K562 (cell line): ENCODE measurements around the gene CBFA2T3. TPM values are rescaled to one million over a fixed set of nuclear protein-coding genes. Genes with fewer than 3 reads are reported as not detected.

Source experiments
- ATAC-seq: fragments of 200-7000 bp; cut with Tn5 transposase; 3 replicates; pipeline ENCODE4 v1.9.1; 2020; ENCODE audit warnings: moderate library complexity
- BruUV-seq: library from RNA; stranded (reverse); fragments of 400-500 nt; replicated peaks from 2 replicates; lab custom pipeline; 2021; lab: Mats Ljungman, UMichigan
- CTCF ChIA-PET: fragments of 300-600 bp; formaldehyde crosslinking; extraction: SDS; loops from one replicate; lab custom pipeline; 2021; ENCODE audit warnings: low intra/inter-chr PET ratio; lab: Yijun Ruan, JAX
- POLR2A ChIA-PET: fragments of 300-600, 350-650 bp; sonication (Branson Sonifier 250); formaldehyde crosslinking; extraction: SDS; loops from one replicate; lab custom pipeline; 2021; ENCODE audit warnings: antibody characterized with exemption, inconsistent platforms; lab: Yijun Ruan, JAX
- DNase-seq, 4 experiments: peaks; one replicate each; pipeline versions ENCODE4 v3.0.0 to v3.0.0-alpha.2; 2011 to 2018; ENCODE audit warnings: low spot score in 3 of 4, mixed read lengths in 3 of 4; ENCODE audit errors: extremely low read depth in 1 of 4
- FAIRE-seq: peaks from 2 replicates; lab custom pipeline; 2011; peaks lifted over from hg19 to GRCh38; lab: Jason Lieb, UNC
- H2AFZ ChIP-seq: 2 replicates; pipeline ENCODE4 v1.6.0; 2011; ENCODE audit warnings: low read depth, low read length, control low read depth, inconsistent platforms
- H3K27ac ChIP-seq: fragments of 200-600 bp; 3 replicates; pipeline ENCODE4 v1.8.0; 2011; ENCODE audit warnings: low read depth, mild to moderate bottlenecking, control low read depth, inconsistent platforms, low read length, moderate library complexity, mixed read lengths; ENCODE audit errors: extremely low read depth
- H3K27me3 ChIP-seq, 2 experiments: fragments of 300-600 bp in 1 of 2; 2 replicates in 1 of 2; 3 replicates in 1 of 2; pipeline versions ENCODE4 v1.6.0 to v1.8.0; 2011; ENCODE audit warnings: inconsistent platforms in 2 of 2, low read length in 2 of 2, mild to moderate bottlenecking in 1 of 2, mixed read lengths in 1 of 2, moderate library complexity in 1 of 2; ENCODE audit not compliant: control insufficient read depth in 2 of 2, insufficient read depth in 2 of 2
- H3K36me3 ChIP-seq: fragments of 300-600 bp; 3 replicates; pipeline ENCODE4 v1.8.0; 2011; ENCODE audit warnings: mild to moderate bottlenecking, low read length, inconsistent platforms; ENCODE audit not compliant: control insufficient read depth, insufficient read depth
- H3K4me1 ChIP-seq, 2 experiments: fragments of 200-600 bp in 1 of 2; replicated peaks in 1 of 2; 2 replicates in 1 of 2; 3 replicates in 1 of 2; pipeline versions ENCODE4 v1.5.1 to v1.8.0; 2011; ENCODE audit warnings: inconsistent platforms in 2 of 2, low read length in 2 of 2, mild to moderate bottlenecking in 1 of 2, mixed read lengths in 1 of 2, moderate library complexity in 1 of 2; ENCODE audit not compliant: control insufficient read depth in 2 of 2, insufficient read depth in 2 of 2
- H3K4me2 ChIP-seq: 2 replicates; pipeline ENCODE4 v1.6.1; 2011; ENCODE audit warnings: low read length, control low read depth, inconsistent platforms, mixed read lengths; ENCODE audit not compliant: insufficient read depth
- H3K4me3 ChIP-seq: fragments of 200-600 bp; sonication (generic), shearing (Covaris generic); 2 replicates; pipeline ENCODE4 v1.5.1; 2016; ENCODE audit warnings: control low read depth, inconsistent platforms
- H3K79me2 ChIP-seq: fragments of 200-600 bp; 3 replicates; pipeline ENCODE4 v1.8.0; 2011; ENCODE audit warnings: low read length, inconsistent platforms; ENCODE audit not compliant: control insufficient read depth, insufficient read depth
- H3K9ac ChIP-seq, 2 experiments: 2 replicates each; pipeline versions ENCODE4 v1.6.0 to v1.6.1; 2011; ENCODE audit warnings: low read depth in 2 of 2, low read length in 2 of 2, control low read depth in 1 of 2, inconsistent platforms in 1 of 2, mild to moderate bottlenecking in 1 of 2, mixed read lengths in 1 of 2; ENCODE audit not compliant: insufficient read depth in 1 of 2
- H3K9me1 ChIP-seq: one replicate; pipeline ENCODE4 v1.6.0; 2011; ENCODE audit warnings: inconsistent platforms, mild to moderate bottlenecking, low read length, moderate library complexity; ENCODE audit not compliant: control insufficient read depth, insufficient read depth
- H3K9me3 ChIP-seq: replicated peaks from 2 replicates; pipeline ENCODE4 v1.5.1; 2011; ENCODE audit warnings: low read depth, low read length, inconsistent platforms; ENCODE audit not compliant: control insufficient read depth, insufficient read depth
- H4K20me1 ChIP-seq: replicated peaks from 2 replicates; pipeline ENCODE4 v1.6.1; 2011; ENCODE audit warnings: low read length, inconsistent platforms, mixed read lengths; ENCODE audit not compliant: control insufficient read depth, insufficient read depth
- KDM4B ChIP-seq, 2 experiments: fragments of 450-650 bp in 1 of 2; sonication (generic) in 1 of 2; IDR thresholded peaks; 2 replicates each; pipeline ENCODE4 v1.6.1; 2016 to 2017; ENCODE audit warnings: borderline replicate concordance in 2 of 2, antibody characterized with exemption in 1 of 2, low read depth in 1 of 2, mild to moderate bottlenecking in 1 of 2
- PBX2 ChIP-seq, 2 experiments: IDR thresholded peaks in 1 of 2; conservative IDR thresholded peaks in 1 of 2; 2 replicates each; pipeline ENCODE4 v1.6.1; 2016; ENCODE audit warnings: low read depth in 2 of 2, mild to moderate bottlenecking in 1 of 2, missing compliant biosample characterization in 1 of 2, missing genetic modification characterization in 1 of 2, moderate library complexity in 1 of 2
- PCBP1 ChIP-seq: fragments of 200-400 bp; formaldehyde crosslinking; IDR thresholded peaks from 2 replicates; pipeline ENCODE4 v1.6.1; 2018; ENCODE audit warnings: mild to moderate bottlenecking, low read depth, low read length; ENCODE audit not compliant: poor library complexity, severe bottlenecking
- RFX1 ChIP-seq: fragments of 450-650 bp; IDR thresholded peaks from 2 replicates; pipeline ENCODE4 v1.6.1; 2016; ENCODE audit warnings: mild to moderate bottlenecking, moderate library complexity
- SPI1 ChIP-seq: IDR thresholded peaks from 2 replicates; pipeline ENCODE4 v1.6.1; 2011; ENCODE audit warnings: low read depth, low read length, control low read depth, borderline replicate concordance
- WGBS: fragments of 100-300 bp; shearing (Covaris generic); methylation state at CpG from one replicate; pipeline ENCODE4 v1.1.6; 2016; ENCODE audit warnings: low coverage, mixed read lengths; ENCODE audit not compliant: insufficient coverage; ENCODE audit errors: missing lambda C conversion rate; 5-methylcytosine and 5-hydroxymethylcytosine counted together
- in situ Hi-C: fragments of 300-500 bp; cut with MboI; formaldehyde crosslinking; loops from 4 replicates; pipeline ENCODE4 v1.15.0; 2018; ENCODE audit warnings: inconsistent platforms, mixed read lengths
- intact Hi-C: fragments of 100-400 bp; cut with micrococcal nuclease; formaldehyde crosslinking; loops from 2 replicates; pipeline ENCODE4 v1.14.2; 2022
- polyA plus RNA-seq, 8 experiments: library from polyadenylated mRNA; depleted of rRNA in 4 of 8; stranded (reverse) in 5 of 8; unstranded in 3 of 8; fragments of >200 nt; fragmentation: Nextera tagmentation in 2 of 8; fragmentation: Illumina TruSeq in 1 of 8; extraction: Ambion mirVana in 2 of 8; extraction: Trizol in 1 of 8; gene quantifications; 2 replicates each; pipeline versions ENCODE4 v1.2.1 to v1.2.3, GENCODE V29; 2011 to 2014; ENCODE audit warnings: inconsistent platforms in 1 of 8, missing spikeins in 1 of 8
- total RNA-seq, 7 experiments: library from RNA; depleted of rRNA in 6 of 7; stranded (reverse); fragments of >200 nt in 6 of 7; fragmentation: Illumina TruSeq in 2 of 7; extraction: Trizol in 2 of 7; gene quantifications; 2 replicates each; pipeline versions ENCODE4 v1.2.1 to v1.2.3, GENCODE V29; 2011 to 2021; ENCODE audit warnings: low replicate concordance in 1 of 7

Gene CBFA2T3
- total and polyA plus RNA-seq, 9 of the 15 experiments (the other 6 are each of a cell fraction or from before 2014, with no cell fraction given), result 2.3 to 145 (median 6.7) TPM

- peak overlapping the region in 1 of 2 experiments; percentile 83; a peak in 2 of 4 replicates for H3K9ac ChIP-seq
- no TSS peak for BruUV-seq
- no peak overlapping the region for H3K4me3 ChIP-seq
- TF ChIP-seq PBX2 (CRISPR knock-in tag; IDR thresholded peaks at IDR 0.05; ENCODE audit: low read depth) (no peak), PBX2 (tag; conservative IDR thresholded peaks at IDR 0.05; ENCODE audit: low read depth) (no peak), KDM4B (IDR thresholded peaks at IDR 0.05; ENCODE audit: borderline replicate concordance in 2 of 2, low read depth in 1 of 2) (0 out of 4 replicates have a peak, but pooled peaks of 1 of the 2 experiments have one; percentile 45), PCBP1 (no peak), SPI1 (peak; percentile 59; the same call in 1 of the 2 replicates), RFX1 (peak; percentile 6; the same call in 1 of the 2 replicates)
- no peaks in the 10 kb centered on the region; the same call in 1 of the 2 replicates for H4K20me1 ChIP-seq
- in situ Hi-C loops (no loop called here), intact Hi-C loops (no loop called here)
- CTCF ChIA-PET, result no interaction called here
- H3K4me1 ChIP-seq, result peaks cover 8 to 53% of the 10 kb centered on the region in 2 experiments
- H3K9me1 ChIP-seq, result peaks cover 6% of the 10 kb centered on the region
- no peaks in the 10 kb centered on the region for H3K9me3 ChIP-seq
- H3K27ac ChIP-seq, result no peak overlapping the region
- DNase-seq (no peak), FAIRE-seq (no peak), ATAC-seq (no peak)
- no peak overlapping the region for H2AFZ ChIP-seq
- peaks cover 10% of the 10 kb centered on the region; the same call in 2 of the 3 replicates for H3K36me3 ChIP-seq
- peaks cover 22% of the 10 kb centered on the region for H3K79me2 ChIP-seq
- no peaks in the 10 kb centered on the region for H3K27me3 ChIP-seq
- H3K4me2 ChIP-seq, result no peak overlapping the region
- WGBS, result 59% methylated on average over 15 of the region's 17 CpGs
- POLR2A ChIA-PET, result no interaction called here
Measured at GRCh38 chr16:88853325-88853941, 123.6 kb downstream of the CBFA2T3 start.
